HG03103 (cell line): Measurements from ENCODE around the gene DGKK.
"Not testable (repeated sequence)": the region's sequence is repeated elsewhere in the genome, so short reads cannot be mapped to it uniquely, and the experiment has no call there.

Experiments
- ATAC-seq: cut with Tn5 transposase; IDR thresholded peaks from one replicate; pipeline ENCODE4 v1.9.1; 2021; ENCODE audit warnings: low read depth; ENCODE audit not compliant: unreplicated experiment

Gene DGKK

DNA sequence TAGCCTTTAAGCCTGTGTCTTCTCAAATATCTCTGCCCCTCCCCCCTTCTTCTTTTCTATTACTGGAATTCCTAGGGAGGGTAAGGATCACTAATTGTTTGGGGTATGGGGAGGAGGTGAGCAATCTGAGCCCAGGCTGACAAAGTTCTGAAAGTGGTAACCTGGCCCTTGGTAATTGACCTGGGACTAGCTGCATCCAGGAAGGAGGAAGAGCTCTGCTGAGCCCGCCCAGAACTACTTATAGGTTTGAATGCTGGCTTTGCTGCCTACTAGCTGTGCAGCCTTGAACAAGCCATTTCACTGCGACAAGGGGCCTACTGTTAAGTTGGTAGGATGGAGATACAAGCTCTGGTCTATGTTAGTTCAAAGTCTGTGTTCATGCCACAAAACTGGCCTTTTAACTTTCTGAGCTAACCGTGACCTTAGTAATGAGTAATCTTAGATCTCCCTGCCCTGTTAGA, 37.8 kb downstream of the DGKK start:
- no peak for ATAC-seq

DNA sequence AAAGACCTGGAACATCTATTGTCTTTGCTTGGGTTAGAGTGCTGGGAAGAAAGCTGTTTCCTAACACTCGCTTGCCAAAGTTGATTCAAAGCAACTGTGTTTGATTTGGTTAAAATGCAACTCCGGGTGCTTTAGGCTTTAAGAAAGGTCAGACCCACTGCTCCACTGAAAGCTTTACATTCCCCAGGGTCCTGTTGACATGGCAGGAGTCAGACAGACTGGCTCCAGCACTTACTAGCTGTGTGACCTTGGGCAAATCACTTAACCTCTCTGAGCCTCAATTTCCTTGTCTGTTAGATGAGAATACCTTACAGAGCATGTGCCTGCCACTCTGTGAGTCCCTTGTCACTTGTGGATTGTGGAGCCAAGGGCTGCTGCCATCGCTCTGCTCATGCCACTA, 39.0 kb downstream of the DGKK start:
- ATAC-seq = no peak

DNA sequence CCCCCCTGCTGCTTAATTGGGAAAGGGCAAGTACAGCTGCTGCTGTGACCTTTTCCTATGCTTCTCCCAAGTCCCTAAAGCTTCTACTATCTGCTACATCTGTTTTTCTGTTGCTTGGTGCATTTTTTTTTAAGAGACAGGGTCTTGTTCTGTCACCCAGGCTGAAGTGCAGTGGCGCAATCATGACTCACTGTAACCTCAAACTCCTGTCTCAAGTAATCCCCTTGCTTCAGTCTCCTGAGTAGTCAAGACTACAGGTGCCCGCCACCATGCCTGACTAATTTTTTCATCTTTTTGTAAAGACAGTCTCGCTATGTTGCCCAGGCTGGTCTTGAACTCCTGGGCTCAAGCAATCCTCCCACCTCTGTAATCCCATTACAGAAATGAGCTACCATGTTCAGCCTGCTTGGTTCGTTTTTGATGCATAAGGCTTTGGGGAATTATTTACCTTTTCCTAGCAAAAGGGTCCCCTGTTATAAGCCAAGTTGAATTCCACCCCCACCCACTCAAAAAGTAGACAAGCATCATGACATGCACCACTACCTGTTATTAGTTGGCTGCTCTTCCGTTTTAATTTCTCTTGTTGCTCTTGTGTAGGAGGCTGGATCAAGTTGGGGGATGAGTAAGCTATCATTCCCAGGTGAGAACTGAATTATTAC, 39.6 kb downstream of the DGKK start:
- no peak for ATAC-seq

DNA sequence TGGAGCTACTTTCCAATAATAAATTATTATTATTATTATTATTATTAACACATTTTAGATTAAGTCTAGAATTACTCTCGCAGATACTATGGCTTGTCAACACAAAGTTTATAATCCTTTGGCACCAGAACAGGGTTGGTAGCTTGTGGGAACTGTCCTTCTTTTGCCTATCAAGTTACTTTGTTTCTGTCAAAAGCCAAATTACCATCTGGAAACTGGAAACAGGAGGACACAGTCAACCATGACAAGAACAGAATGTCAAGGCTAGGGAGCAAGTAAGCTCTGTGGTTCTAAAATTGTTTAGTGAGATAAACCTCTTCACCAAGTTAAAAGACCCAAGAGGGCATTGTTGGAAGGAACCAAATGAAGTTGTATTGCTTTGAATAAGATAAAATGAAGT, 42.5 kb downstream of the DGKK start:
- ATAC-seq = no peak

DNA sequence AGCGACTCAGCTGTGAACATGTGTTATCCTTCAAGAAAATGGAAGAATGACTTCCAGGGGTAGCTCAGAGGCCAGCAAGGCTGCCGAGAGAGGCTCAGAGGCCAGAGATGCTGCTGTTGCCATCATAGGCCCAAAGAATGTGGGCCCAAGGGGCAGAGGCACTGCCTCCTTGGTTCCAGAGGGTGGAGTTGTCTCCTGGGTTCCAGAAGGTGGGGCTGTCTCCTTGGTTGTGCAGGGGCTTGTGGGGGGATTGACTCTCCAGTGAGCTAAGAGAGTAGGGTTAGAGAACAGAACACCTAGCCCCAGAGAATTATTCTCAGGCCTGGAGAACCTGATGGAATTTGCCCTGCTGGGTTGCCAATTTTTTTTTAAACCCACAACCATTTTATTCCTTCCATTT, 62.6 kb downstream of the DGKK start:
- ATAC-seq = no peak

DNA sequence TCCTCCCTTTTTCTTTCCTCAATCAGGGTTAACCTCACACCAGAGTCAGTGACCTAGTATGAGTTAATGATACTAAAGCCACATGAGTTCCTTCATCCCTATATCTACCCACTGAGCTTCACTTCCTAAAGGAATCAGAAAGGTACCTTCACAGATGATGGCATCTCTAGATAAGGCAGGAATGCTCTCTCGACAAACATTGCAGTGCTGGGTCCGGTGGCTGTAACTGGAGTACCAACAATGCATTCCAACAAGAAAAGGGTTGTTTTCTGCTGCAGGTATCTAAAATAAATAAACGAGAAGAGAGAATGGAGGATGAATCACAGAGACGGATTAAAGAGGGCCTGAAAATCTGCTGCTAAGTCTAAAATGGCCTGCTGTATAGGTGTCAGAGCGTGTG, 66.7 kb downstream of the DGKK start:
- ATAC-seq = no peak

DNA sequence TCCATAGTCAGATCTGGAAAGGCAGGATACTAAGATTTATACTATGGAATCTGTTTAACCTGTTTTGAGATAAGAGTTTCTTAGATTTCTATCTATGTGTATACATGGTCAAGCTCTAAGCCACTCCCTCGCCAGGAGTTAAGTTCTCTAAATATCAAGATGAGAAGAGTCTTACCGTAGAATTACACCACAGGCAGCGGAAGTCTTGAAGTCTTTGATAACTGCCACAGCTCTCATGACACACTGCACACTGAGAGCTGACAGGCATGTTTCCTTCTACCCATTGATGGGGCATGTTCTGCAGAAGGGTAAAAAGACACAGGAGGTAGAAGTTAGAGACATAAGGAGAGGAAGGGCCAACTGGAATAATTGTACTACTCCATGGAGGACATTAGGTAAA, 67.7 kb downstream of the DGKK start:
- no peak for ATAC-seq

DNA sequence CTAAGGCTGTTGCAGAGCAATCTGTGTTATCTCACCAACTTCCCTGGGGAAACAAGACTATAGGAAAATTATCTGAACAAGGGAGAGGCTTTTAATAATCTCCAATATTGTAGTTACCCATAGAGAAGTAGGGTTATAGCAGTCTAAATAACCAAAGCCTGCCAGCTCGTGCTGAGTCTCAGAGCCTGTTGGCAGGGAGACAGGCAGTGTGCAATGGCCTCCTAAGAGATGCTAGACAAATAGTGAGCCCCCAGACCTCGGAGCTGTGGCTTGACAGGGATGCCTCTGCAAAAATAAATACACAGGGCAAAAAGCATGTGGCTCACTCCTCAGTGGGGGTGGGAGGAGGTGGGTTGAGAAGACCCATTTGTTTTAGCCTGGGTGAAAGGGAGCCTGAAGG, 76.7 kb downstream of the DGKK start:
- ATAC-seq = no peak

DNA sequence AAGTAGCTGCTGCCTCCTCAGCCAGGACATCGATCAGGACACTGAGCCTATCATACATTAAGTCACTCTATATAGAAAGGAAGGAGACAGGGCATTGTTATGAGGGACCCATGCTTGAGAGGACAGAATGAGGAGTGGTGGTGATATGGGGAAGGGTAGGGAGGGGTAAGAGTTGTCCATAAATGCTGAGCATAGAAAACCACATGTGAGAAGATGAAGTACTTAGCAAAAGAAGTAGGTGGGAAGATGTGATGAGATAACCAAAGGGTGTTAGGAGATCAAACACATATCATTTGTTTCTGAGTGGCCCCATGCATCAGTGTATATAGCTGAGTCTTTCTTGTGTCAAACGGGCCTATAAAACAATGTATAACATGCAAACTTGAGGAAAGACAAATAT, 84.1 kb downstream of the DGKK start:
- no peak for ATAC-seq

DNA sequence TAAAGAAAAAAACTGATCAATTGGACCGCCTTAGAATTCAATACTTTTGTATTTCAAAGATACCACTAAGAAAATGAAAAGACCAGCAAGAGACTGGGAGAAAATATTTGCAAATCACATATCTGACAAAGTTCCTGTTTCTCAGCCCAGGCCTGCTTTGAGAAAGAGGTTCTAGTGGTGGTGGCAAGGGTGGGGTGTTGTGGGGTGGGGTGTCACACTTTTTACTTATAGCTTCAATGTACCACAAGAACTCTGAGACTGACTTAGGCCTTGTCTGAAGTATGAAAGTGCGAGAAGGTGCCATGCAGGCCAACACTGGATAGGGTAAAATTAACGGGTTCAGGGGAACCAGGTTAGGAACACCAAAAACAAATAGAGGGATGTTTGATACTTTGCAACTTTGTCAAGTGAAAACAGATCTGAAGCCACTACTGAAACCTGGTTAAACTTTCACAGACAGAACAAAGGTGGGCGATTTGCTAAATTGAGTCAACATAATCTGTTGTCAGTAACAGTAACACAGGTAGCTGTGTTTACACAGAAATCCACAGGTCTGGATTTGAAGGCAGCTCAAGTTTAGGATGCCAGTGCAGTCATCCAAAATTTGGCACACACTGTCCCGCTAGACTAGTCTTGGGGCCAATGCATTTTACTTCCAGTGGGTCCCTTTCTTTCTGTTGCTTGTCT, 88.8 kb downstream of the DGKK start:
- ATAC-seq = no peak

DNA sequence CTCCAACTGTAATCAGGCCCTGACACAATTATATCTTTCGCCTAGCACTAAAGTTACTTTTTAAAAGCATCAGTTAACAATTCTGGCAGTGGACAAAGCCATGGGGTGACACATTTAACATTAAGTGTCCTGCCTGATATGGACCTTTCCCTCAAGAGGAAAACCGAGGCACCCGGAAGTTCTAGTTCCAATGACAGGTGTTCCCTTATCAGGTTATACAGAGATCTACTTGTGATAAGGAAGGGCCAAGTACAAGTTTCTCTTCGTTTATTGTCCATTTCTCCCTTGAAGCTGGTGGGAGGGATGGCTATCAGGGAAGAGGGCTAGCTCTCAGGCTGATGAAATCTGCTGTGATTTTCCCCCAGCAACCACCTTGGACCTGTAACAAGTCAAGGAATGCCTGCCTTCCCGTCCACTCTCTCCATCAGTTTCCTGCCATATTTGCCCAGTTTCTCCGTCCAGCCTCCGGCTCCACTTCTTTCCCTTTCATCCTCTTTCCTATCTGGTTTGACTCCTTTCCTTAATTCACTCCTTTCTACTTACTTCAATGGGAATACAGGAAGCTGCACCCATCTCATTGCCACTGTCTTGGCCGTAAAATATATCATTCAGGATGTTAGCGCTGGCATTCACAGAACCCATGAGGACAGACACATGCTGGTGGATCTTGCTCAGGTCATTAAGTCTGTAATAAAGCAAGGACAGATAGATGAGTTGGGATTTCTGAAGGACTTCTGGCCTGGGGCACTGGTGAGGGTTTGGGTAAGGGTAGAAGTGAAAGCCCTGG, 95.0 kb downstream of the DGKK start:
- ATAC-seq = no peak

DNA sequence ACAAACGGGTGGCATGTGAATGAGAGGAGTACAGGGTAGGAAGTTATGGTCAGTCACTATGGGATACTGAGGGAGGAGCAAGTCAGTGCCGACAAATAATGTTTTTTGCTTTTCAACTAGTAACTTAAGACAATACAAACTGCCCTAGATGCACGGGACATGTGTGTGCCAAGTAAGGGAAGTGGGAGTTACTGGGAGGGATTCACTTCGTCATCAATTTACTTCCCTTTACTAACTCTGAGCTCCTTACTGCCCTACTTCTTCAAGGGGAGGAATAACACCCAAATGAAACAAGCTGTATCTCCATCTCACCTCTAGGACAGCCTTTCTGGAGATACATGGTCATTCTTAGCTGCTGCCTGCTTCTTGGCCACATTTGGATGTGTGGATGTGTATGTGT, 97.7 kb downstream of the DGKK start:
- ATAC-seq = no peak

DNA sequence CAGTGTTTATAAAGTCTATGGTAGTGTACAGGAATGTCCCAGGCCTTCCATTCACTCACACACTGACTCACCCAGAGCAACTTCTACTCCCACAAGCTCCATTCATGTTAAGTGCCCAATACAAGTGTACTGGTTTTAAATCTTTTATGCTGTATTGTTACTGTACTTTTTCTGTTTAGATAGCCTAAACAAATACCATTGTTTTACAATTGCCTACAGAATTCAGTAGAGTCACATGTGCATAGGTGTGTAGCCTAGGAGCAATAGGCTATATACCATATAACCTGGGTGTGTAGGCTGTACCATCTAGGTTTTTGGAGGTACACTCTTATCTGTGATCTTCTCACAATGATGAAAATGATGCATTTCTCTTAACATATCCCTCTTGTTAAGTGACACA, 126.7 kb downstream of the DGKK start:
- ATAC-seq = no peak

DNA sequence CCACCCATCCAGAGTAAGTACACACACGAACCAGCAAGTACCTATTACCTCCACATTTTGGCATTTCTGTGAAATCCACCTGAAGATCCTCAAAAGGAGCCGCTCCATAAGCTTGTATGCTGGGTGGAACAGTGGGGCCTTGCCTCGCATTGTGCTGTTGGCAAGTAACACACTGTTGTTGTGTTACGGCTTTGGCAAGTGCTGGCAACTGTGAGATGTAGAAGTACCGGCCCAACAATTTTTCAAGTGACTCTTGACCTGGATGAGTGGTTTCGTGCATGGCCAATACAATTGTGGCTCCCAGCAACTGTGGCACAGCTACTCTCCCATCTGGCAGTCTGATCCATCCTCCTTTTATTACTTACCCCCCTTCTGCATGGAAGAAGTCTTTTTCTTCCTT, 137.3 kb downstream of the DGKK start:
- ATAC-seq = no peak

DNA sequence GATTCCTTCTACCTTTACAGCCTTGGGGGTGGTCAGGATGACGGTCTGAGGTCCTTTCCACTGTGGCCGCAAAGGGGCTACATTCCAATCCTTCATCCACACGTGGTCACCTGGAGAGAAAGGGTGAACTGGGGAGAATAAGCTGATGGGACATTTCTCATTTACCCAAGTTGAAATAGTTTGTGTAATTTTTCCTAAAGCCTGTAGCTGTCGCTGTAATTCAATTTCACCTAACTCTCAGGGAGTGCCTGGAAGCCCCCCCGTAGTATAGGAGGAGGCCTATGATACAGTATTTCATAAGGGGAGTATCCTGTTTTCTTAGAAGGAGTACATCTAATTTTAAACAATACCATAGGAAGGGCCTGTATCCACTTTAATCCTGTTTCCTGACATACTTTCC, 138.0 kb downstream of the DGKK start:
- ATAC-seq = not testable (repeated sequence)

DNA sequence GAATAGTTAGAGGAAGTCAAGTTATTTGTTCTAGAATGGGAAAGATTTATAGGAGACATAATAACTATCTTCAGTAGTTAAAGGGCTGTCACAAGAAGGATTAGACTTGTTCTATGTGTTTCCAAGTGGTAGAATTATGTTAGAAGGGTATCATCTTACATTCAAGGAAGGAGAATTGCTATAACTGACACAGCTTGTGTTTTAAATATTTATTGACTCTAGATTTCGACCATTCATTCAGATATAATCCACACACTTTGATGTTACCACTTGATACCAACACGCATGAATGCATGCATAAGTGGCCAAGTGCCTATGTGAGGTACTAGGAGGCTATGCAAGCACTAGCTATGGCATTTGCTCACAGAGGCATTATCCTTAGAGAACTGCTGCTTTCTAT, 143.4 kb downstream of the DGKK start:
- ATAC-seq = no peak
